GM23248 (cell line): ENCODE measurements around the gene SARDH. TPM values are rescaled to one million over a fixed set of nuclear protein-coding genes. Genes with fewer than 3 reads are reported as not detected.

ENCODE experiments used
- DNase-seq: peaks from one replicate; pipeline ENCODE4 v3.0.0-alpha.2; 2015
- H2AFZ ChIP-seq: fragments of 200-600 bp; sonication (generic); 2 replicates; pipeline ENCODE4 v1.6.1; 2016; ENCODE audit warnings: antibody characterized with exemption
- H3F3A ChIP-seq: fragments of 200-600 bp; sonication (generic); 2 replicates; pipeline ENCODE4 v1.6.1; 2016; ENCODE audit warnings: mild to moderate bottlenecking, antibody characterized with exemption, mixed run types; ENCODE audit not compliant: insufficient read depth
- H3K27ac ChIP-seq: fragments of 200-600 bp; sonication (generic); 2 replicates; pipeline ENCODE4 v1.5.1; 2016; ENCODE audit warnings: mild to moderate bottlenecking
- H3K27me3 ChIP-seq: fragments of 200-600 bp; sonication (generic); replicated peaks from 2 replicates; pipeline ENCODE4 v1.6.1; 2016; ENCODE audit warnings: mild to moderate bottlenecking; ENCODE audit not compliant: insufficient read depth
- H3K36me3 ChIP-seq: fragments of 200-600 bp; sonication (generic); 2 replicates; pipeline ENCODE4 v1.6.1; 2016; ENCODE audit warnings: low read depth, mild to moderate bottlenecking
- H3K4me1 ChIP-seq: fragments of 200-600 bp; sonication (generic); 2 replicates; pipeline ENCODE4 v1.6.1; 2016; ENCODE audit warnings: mild to moderate bottlenecking; ENCODE audit not compliant: insufficient read depth
- H3K4me2 ChIP-seq: fragments of 200-600 bp; sonication (generic); one replicate; pipeline ENCODE4 v1.6.1; 2016; ENCODE audit warnings: mild to moderate bottlenecking; ENCODE audit not compliant: unreplicated experiment
- H3K4me3 ChIP-seq: fragments of 200-600 bp; sonication (generic); 2 replicates; pipeline ENCODE4 v1.5.1; 2016; ENCODE audit warnings: mild to moderate bottlenecking
- H3K79me2 ChIP-seq: fragments of 200-600 bp; sonication (generic); 2 replicates; pipeline ENCODE4 v1.6.1; 2016; ENCODE audit warnings: mild to moderate bottlenecking; ENCODE audit not compliant: insufficient read depth
- H3K9ac ChIP-seq: fragments of 200-600 bp; sonication (generic); 2 replicates; pipeline ENCODE4 v1.6.1; 2016; ENCODE audit warnings: mild to moderate bottlenecking
- H3K9me2 ChIP-seq: fragments of 200-600 bp; sonication (generic); 2 replicates; pipeline ENCODE4 v1.6.1; 2016; ENCODE audit warnings: mixed run types, mild to moderate bottlenecking, moderate library complexity; ENCODE audit not compliant: insufficient read depth
- H3K9me3 ChIP-seq: fragments of 200-600 bp; sonication (generic); one replicate; pipeline ENCODE4 v1.6.1; 2017; ENCODE audit warnings: low read depth
- H4K20me1 ChIP-seq: fragments of 200-600 bp; sonication (generic); 2 replicates; pipeline ENCODE4 v1.6.0; 2016; ENCODE audit not compliant: insufficient read depth
- EZH2 ChIP-seq: fragments of 200-600 bp; sonication (generic); IDR thresholded peaks from 2 replicates; pipeline ENCODE4 v1.6.1; 2018; ENCODE audit warnings: antibody characterized with exemption, mild to moderate bottlenecking; ENCODE audit not compliant: insufficient read depth, poor library complexity, severe bottlenecking
- EZH2phosphoT487 ChIP-seq: fragments of 200-600 bp; sonication (generic); IDR thresholded peaks from 2 replicates; pipeline ENCODE4 v1.6.1; 2018; ENCODE audit warnings: antibody characterized with exemption, moderate library complexity, mild to moderate bottlenecking, low read depth; ENCODE audit not compliant: insufficient read depth
- WGBS, 2 experiments: methylation state at CpG; one replicate each; pipeline ENCODE4 v1.1.6; 2015 to 2017; ENCODE audit warnings: low lambda C conversion rate in 2 of 2, low coverage in 1 of 2; ENCODE audit errors: missing lambda C conversion rate in 2 of 2; 5-methylcytosine and 5-hydroxymethylcytosine counted together
- in situ Hi-C: fragments of 300-500 bp; cut with MboI; formaldehyde crosslinking; loops from 2 replicates; pipeline ENCODE4 v1.15.0; 2020
- polyA plus RNA-seq: library from polyadenylated mRNA; unstranded; fragments of >200 nt; fragmentation: Nextera tagmentation; extraction: Ambion mirVana; gene quantifications from 2 replicates; pipeline ENCODE4 v1.2.1, GENCODE V29; 2016
- total RNA-seq: library from RNA; depleted of rRNA; stranded (reverse); fragments of >200 nt; shearing (Covaris generic); gene quantifications from 2 replicates; pipeline ENCODE4 v1.2.3, GENCODE V29; 2014

SARDH gene
- total and polyA plus RNA-seq, 2 experiments from 2014 or later = 0.16 to 2.4 TPM

DNA sequence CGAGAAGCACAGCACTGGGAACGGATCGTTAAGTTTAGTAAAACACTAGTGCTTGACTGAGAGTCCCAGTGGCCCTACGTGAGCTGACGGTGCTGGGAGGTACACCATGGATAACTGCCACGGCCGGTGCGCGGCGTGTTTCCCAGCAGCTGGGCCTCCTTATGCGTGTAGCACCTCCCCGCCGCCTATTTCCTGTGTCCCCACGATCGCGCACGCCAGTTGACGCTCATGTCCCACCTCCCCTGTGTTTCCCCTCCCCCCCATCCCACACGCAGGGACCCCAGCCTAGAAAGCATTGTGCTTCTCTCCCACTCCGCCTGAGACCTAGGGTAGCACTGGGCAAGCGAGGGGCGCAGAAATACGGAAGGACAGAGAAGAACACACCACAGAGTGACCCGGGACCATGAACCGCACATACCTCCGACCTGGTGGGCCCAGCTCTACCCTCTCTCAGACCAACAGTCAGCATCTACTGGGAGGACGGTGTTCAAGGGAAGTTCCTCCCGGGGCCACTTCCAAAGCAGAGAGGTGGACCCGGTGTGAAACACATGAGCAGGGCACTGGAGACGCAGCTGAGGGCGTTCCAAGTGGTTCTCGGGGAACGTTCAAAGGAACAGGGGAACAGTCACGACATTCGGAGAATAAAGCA lies 56.4 kb downstream of the SARDH start:
- Histone ChIP-seq H4K20me1 (no peaks in the 10 kb centered on the region), H3K4me1 (no peaks in the 10 kb centered on the region), H3F3A (no peaks in the 10 kb centered on the region), H3K36me3 (no peaks in the 10 kb centered on the region), H3K9ac (no peak overlapping the region), H3K27ac (no peak overlapping the region), H3K27me3 (peaks cover 6% of the 10 kb centered on the region; the same call in 1 of the 2 replicates), H3K4me2 (no peak overlapping the region), H3K4me3 (no peak overlapping the region), H3K9me2 (no peaks in the 10 kb centered on the region), H3K9me3 (no peaks in the 10 kb centered on the region), H3K79me2 (no peaks in the 10 kb centered on the region), H2AFZ (no peak overlapping the region)
- WGBS, 2 experiments = 84 to 88% methylated on average over 27 to 35 of the region's 35 CpGs
- DNase-seq = no peak
- TF ChIP-seq EZH2 (no peak), EZH2phosphoT487 (no peak)
- in situ Hi-C loops = no loop called here

DNA sequence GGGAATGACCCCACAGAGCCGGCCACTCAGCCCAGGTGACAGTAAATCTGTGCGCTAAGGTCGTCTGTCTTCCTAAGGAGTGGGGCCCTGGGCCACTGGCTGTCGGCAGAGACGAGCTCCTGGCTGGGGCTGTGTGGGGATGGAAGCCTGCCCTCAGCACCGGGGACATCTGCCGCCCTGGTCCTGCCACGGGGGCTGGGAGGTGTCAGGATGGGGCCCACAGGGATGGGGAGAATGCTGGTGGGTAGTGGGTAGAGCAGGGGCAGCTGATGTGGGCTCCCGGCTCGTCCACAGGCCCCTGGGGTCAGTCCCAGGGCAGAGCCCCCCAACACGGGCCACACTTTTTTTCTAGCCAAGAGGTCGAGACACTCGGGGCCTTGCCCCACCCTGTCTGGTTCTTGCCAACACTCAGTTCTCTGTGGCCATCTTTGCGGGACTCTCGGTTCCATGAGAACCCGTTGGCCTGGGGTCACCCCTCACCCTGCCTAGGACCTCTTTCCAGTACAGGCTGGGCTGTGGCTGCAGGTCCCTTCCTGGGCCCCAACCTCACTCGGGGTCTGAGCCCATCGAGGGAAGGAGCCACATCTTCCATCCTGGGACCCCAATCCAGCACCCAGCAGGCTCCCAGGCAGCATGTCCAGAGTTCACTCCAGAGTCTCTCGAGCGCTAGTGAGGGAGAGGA lies 57.0 kb downstream of the SARDH start:
- Histone ChIP-seq H3K4me3 (no peak overlapping the region), H3K27me3 (peaks cover 6% of the 10 kb centered on the region; the same call in 1 of the 2 replicates), H3K27ac (no peak overlapping the region), H3K9ac (no peak overlapping the region), H3K4me2 (no peak overlapping the region), H4K20me1 (no peaks in the 10 kb centered on the region), H3K79me2 (no peaks in the 10 kb centered on the region), H3K36me3 (no peaks in the 10 kb centered on the region), H2AFZ (no peak overlapping the region), H3K4me1 (no peaks in the 10 kb centered on the region), H3K9me3 (no peaks in the 10 kb centered on the region), H3F3A (no peaks in the 10 kb centered on the region), H3K9me2 (no peaks in the 10 kb centered on the region)
- no peak for TF ChIP-seq EZH2
- TF ChIP-seq EZH2phosphoT487 = no peak
- whole genome bisulfite sequencing, 2 experiments = 63 to 68% methylated on average over 20 of the region's 20 CpGs
- no peak for DNase-seq
- in situ Hi-C loops = no loop called here

DNA sequence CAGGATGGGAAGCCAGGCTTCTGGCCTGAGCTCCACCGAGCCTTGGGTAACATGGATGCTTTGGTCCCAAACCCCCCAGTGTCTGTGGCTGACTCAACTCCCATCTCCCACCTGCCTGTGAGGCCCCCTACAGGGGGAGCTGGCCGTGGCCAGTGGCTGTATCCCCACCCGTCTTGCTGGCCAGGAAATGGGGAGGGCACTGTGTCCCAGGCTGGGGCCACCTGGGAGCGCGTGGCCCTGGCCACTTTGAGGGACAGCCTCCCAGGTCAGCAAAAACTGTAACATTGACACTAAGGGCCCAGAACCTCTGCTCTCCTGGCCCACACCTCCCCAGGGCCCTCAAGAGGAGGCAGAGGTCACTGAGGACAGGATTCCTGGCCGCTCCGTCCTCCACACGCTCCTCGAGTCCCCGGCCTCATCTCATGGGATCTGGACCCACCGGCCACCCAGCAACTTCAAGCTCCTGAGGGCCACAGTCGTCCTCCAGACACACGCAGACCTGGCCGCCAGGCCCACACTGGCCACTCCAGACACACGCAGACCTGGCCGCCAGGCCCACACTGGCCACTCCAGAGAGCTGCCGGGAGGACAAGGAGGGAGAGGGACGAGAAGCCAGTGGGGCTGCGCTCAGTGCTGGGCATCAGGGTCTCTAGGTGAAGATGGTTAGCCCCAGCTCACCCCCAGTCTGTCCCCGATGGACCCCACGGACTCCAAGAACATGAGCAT lies 57.7 kb downstream of the SARDH start:
- H3K9ac ChIP-seq = no peak overlapping the region
- H3K9me2 ChIP-seq = no peaks in the 10 kb centered on the region
- no peaks in the 10 kb centered on the region for H3K36me3 ChIP-seq
- no peaks in the 10 kb centered on the region for H3K79me2 ChIP-seq
- no peak overlapping the region for H3K4me3 ChIP-seq
- H3F3A ChIP-seq = no peaks in the 10 kb centered on the region
- no peaks in the 10 kb centered on the region for H4K20me1 ChIP-seq
- DNase-seq = no peak
- H2AFZ ChIP-seq = no peak overlapping the region
- no peaks in the 10 kb centered on the region for H3K4me1 ChIP-seq
- in situ Hi-C loops = no loop called here
- no peak for TF ChIP-seq EZH2
- no peak for TF ChIP-seq EZH2phosphoT487
- peaks cover 6% of the 10 kb centered on the region; the same call in 1 of the 2 replicates for H3K27me3 ChIP-seq
- WGBS, 2 experiments = 68 to 72% methylated on average over 17 to 21 of the region's 21 CpGs
- H3K9me3 ChIP-seq = no peaks in the 10 kb centered on the region
- no peak overlapping the region for H3K27ac ChIP-seq
- H3K4me2 ChIP-seq = no peak overlapping the region

DNA sequence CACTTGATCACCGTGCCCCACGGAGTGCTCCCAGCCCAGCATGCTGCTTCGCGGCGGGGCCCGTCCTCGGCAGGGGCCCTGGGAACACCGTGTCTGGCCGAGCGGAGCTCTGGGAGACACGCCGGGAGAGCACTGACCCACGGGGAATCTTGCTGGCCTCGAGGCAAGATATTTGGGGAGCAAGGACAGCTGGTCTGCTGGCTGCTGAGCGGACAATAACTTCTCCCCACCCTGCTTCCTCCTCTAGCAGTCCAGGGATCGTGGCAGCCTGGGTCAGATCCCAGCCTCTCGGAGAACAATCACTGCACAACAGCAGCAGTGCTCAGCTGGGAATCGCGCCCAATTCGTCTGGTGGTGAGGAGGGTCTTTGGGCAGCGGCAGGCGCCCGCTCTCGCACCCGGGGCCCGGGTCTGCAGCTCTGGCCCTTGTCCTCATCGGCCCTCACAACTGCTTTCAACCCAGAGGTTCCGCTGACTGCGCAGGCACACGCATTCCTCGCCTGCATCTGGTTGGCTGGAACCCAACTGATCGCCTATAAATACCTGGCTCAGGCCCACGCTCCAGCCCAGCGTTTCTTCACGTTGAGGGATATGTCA lies 58.6 kb downstream of the SARDH start:
- H3K36me3 ChIP-seq = no peaks in the 10 kb centered on the region
- DNase-seq = no peak
- TF ChIP-seq EZH2phosphoT487 (no peak), EZH2 (no peak)
- no peaks in the 10 kb centered on the region for H3F3A ChIP-seq
- H3K9me3 ChIP-seq = no peaks in the 10 kb centered on the region
- H3K4me1 ChIP-seq = no peaks in the 10 kb centered on the region
- no peak overlapping the region for H3K27ac ChIP-seq
- in situ Hi-C loops = no loop called here
- no peak overlapping the region for H2AFZ ChIP-seq
- H4K20me1 ChIP-seq = no peaks in the 10 kb centered on the region
- no peak overlapping the region for H3K4me3 ChIP-seq
- H3K9ac ChIP-seq = no peak overlapping the region
- no peaks in the 10 kb centered on the region for H3K9me2 ChIP-seq
- 63 to 64% methylated on average over 35 of the region's 35 CpGs for WGBS, 2 experiments
- no peak overlapping the region for H3K4me2 ChIP-seq
- H3K27me3 ChIP-seq = peaks cover 6% of the 10 kb centered on the region; the same call in 1 of the 2 replicates
- no peaks in the 10 kb centered on the region for H3K79me2 ChIP-seq
